ENCODE data around the gene LRIG2. TPM values are rescaled to one million over a fixed set of nuclear protein-coding genes. Genes with fewer than 3 reads are reported as not detected.

The LRIG2 gene
- total RNA-seq, 1 experiment from 2014 or later: 23.2 TPM

DNA sequence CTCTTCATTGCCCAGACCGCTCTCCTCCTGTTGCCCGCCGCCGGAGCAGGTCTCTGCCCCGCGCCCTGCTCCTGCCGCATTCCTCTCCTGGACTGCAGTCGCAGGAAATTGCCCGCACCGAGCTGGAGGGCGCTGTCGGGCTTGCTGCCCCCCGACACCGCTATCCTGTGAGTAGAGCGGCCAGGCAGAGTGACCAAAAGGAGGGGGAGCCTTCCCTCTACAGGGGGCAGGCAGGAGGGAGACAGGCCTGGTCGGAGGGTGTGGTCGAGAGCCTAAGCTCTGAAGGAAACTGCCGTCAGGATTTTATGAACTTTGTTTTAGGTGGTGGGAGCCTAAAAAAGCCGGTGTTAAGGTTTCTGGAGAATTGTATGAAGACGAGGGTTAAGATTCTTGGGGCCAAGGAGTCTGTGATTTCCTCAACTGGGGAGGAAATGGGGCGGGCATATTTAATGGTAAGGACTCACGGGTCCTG, 517 bp downstream of the LRIG2 start:
- Mint-ChIP-seq H3K4me1 (peaks cover 21 to 28% of the 10 kb centered on the region in 2 experiments), H3K27me3 (ENCODE audit: low read depth) (no peaks in the 10 kb centered on the region), H3K4me3 (peak overlapping the region; percentile 93 to 99), H3K27ac (peak overlapping the region; percentile 99 to 100 (median 99)), H3K36me3 (ENCODE audit: insufficient read depth in 1 of 3, low read depth in 3 of 3) (peaks cover 20 to 35% (median 26%) of the 10 kb centered on the region in 3 experiments), H3K9me3 (peaks cover under 1% of the 10 kb centered on the region in 2 experiments; a peak in 4 of 5 replicates)
- H3K4ac ChIP-seq (ENCODE audit: low read depth, low read length): no peak overlapping the region
- no peaks in the 10 kb centered on the region for H3K27me3 ChIP-seq (ENCODE audit: insufficient read depth, low read length)
- no peak overlapping the region for H4K8ac ChIP-seq (replicated peaks; ENCODE audit: insufficient read length, low read depth, low read length)
- H3K18ac ChIP-seq (ENCODE audit: insufficient read length, low read depth, low read length): no peak overlapping the region
- H3T11ph ChIP-seq (ENCODE audit: low read length): no peak overlapping the region
- no peak overlapping the region for H3K23ac ChIP-seq (ENCODE audit: insufficient read length, low read depth, low read length)
- H3K9ac ChIP-seq (ENCODE audit: extremely low read depth, insufficient read length, low read length): peak overlapping the region; percentile 48
- no peak overlapping the region for H3K27ac ChIP-seq (ENCODE audit: insufficient read length, low read depth, low read length)
- no peak overlapping the region for H4K5ac ChIP-seq (ENCODE audit: insufficient read length, low read depth, low read length)
- H2BK12ac ChIP-seq (ENCODE audit: insufficient read length, low read depth, low read length): no peak overlapping the region
- H2BK5ac ChIP-seq (ENCODE audit: insufficient read length, low read length): no peak overlapping the region
- H3K9me3 ChIP-seq (ENCODE audit: control insufficient read depth, low read depth, low read length): no peaks in the 10 kb centered on the region
- H3K23me2 ChIP-seq (ENCODE audit: insufficient read length, low read depth, low read length, poor library complexity, severe bottlenecking): peaks cover 7% of the 10 kb centered on the region
- H2BK15ac ChIP-seq (ENCODE audit: low read depth, low read length): no peak overlapping the region
- no peak overlapping the region for H2BK20ac ChIP-seq (ENCODE audit: low read depth, low read length, poor library complexity, severe bottlenecking)
- H3K4me1 ChIP-seq (ENCODE audit: insufficient read depth, low read length): peaks cover 4% of the 10 kb centered on the region; the same call in 1 of the 2 replicates
- no peaks in the 10 kb centered on the region for H3K79me1 ChIP-seq (ENCODE audit: insufficient read depth, low read depth, low read length, poor library complexity, severe bottlenecking)
- H2BK120ac ChIP-seq (ENCODE audit: low read depth, low read length, poor library complexity, severe bottlenecking): no peak overlapping the region
- no peak overlapping the region for H2AFZ ChIP-seq (ENCODE audit: low read length)
- peak overlapping the region; percentile 99 for H3K4me2 ChIP-seq (ENCODE audit: insufficient read depth, insufficient read length, low read length)
- H3K79me2 ChIP-seq (ENCODE audit: insufficient read depth, low read length): peaks cover 15% of the 10 kb centered on the region
- no peak overlapping the region for H4K91ac ChIP-seq (ENCODE audit: insufficient read length, low read depth, low read length)
- H3K56ac ChIP-seq (ENCODE audit: insufficient read length, low read depth, low read length): no peak overlapping the region
- WGBS (ENCODE audit: extremely low coverage, insufficient read length, low lambda C conversion rate): no CpG with 5 or more reads among the region's 22 CpGs
- no peaks in the 10 kb centered on the region for H4K20me1 ChIP-seq (ENCODE audit: control insufficient read depth, insufficient read depth, insufficient read length)
- TF ChIP-seq, protein P1, sequence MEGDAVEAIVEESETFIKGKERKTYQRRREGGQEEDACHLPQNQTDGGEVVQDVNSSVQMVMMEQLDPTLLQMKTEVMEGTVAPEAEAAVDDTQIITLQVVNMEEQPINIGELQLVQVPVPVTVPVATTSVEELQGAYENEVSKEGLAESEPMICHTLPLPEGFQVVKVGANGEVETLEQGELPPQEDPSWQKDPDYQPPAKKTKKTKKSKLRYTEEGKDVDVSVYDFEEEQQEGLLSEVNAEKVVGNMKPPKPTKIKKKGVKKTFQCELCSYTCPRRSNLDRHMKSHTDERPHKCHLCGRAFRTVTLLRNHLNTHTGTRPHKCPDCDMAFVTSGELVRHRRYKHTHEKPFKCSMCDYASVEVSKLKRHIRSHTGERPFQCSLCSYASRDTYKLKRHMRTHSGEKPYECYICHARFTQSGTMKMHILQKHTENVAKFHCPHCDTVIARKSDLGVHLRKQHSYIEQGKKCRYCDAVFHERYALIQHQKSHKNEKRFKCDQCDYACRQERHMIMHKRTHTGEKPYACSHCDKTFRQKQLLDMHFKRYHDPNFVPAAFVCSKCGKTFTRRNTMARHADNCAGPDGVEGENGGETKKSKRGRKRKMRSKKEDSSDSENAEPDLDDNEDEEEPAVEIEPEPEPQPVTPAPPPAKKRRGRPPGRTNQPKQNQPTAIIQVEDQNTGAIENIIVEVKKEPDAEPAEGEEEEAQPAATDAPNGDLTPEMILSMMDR (conservative IDR thresholded peaks at IDR 0.05): peak; percentile 47; the same call in 2 of the 3 replicates
- H2AK5ac ChIP-seq (ENCODE audit: insufficient read length, low read length): no peak overlapping the region
- H3K14ac ChIP-seq (ENCODE audit: insufficient read depth, low read length): no peak overlapping the region; the same call in 1 of the 2 replicates
- peak; percentile 74 for DNase-seq
